ENCODE measurements around the gene COBL.

- no peak for TF ChIP-seq POLR2A (IDR thresholded peaks at IDR 0.05)
- TF ChIP-seq, protein P1, sequence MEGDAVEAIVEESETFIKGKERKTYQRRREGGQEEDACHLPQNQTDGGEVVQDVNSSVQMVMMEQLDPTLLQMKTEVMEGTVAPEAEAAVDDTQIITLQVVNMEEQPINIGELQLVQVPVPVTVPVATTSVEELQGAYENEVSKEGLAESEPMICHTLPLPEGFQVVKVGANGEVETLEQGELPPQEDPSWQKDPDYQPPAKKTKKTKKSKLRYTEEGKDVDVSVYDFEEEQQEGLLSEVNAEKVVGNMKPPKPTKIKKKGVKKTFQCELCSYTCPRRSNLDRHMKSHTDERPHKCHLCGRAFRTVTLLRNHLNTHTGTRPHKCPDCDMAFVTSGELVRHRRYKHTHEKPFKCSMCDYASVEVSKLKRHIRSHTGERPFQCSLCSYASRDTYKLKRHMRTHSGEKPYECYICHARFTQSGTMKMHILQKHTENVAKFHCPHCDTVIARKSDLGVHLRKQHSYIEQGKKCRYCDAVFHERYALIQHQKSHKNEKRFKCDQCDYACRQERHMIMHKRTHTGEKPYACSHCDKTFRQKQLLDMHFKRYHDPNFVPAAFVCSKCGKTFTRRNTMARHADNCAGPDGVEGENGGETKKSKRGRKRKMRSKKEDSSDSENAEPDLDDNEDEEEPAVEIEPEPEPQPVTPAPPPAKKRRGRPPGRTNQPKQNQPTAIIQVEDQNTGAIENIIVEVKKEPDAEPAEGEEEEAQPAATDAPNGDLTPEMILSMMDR (IDR thresholded peaks at IDR 0.05): no peak
- TF ChIP-seq POLR2AphosphoS5 (IDR thresholded peaks at IDR 0.05): no peak
These were observed 11.9 kb downstream of the COBL start for GRCh38 chr7:51304729-51305128.
